ENCODE measurements around the gene CLEC18A.
"Not testable (repeated sequence)": the region's sequence is repeated elsewhere in the genome, so short reads cannot be mapped to it uniquely, and the experiment has no call there.

Gene CLEC18A

GRCh38 chr16:69931631-69932030 lies 19.5 kb upstream of the CLEC18A start:
- no peak for DNase-seq

DNA sequence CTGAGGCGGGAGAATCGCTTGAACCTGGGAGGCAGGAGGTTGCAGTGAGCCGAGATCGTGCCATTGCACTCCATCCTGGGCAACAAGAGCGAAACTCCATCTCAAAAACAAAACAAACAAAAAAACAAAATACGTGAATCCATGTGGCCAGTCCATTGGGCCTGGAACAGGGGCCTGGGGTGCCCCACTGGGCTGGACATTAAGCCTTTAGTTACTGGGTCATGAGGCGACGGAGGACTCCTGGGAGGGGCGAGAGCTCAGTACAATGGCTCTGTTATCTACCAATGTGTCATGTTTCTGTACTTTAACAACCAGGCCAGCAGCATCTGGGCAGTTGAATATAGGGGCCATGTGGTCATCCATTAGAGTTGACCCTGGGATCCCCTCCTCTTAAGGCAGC lies 18.9 kb upstream of the CLEC18A start:
- DNase-seq = no peak

GRCh38 chr16:69932691-69933392 lies 18.3 kb upstream of the CLEC18A start:
- no peak for DNase-seq

GRCh38 chr16:69934044-69934443 lies 17.1 kb upstream of the CLEC18A start:
- DNase-seq = no peak

DNA sequence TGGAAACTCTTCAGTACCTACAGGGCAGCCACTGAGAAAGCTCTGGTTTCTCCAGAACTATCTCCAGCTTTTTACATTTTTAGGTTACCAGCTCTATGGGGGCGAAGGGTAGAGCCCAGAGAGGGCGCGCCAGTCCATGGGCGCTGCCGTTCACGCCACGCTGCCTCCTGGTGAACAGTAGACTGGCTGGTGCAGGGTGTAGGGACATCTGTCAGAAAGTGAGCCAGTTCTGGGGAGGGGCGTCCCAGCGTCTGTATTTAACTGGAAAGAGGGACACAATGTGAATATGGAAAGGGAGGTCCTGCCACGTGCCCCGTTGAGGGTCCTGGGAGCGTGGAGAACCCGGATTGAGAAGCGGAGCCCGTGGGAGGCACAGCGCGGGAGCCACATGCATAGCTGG lies 16.4 kb upstream of the CLEC18A start:
- DNase-seq = no peak

GRCh38 chr16:69935278-69935711 lies 15.8 kb upstream of the CLEC18A start:
- no peak for DNase-seq

GRCh38 chr16:69935740-69936139 lies 15.4 kb upstream of the CLEC18A start:
- DNase-seq = no peak

GRCh38 chr16:69936252-69936651 lies 14.9 kb upstream of the CLEC18A start:
- DNase-seq = no peak

- no peak for DNase-seq
These were observed 14.4 kb upstream of the CLEC18A start for GRCh38 chr16:69936751-69937211.

GRCh38 chr16:69937465-69937951 lies 13.6 kb upstream of the CLEC18A start:
- DNase-seq = no peak

- no peak for DNase-seq
These were observed 11.9 kb upstream of the CLEC18A start for GRCh38 chr16:69938981-69939820.

- DNase-seq = no peak
These were observed 11.1 kb upstream of the CLEC18A start for GRCh38 chr16:69939821-69940585.

- no peak for DNase-seq
These were observed 10.5 kb upstream of the CLEC18A start for GRCh38 chr16:69940676-69941075.

GRCh38 chr16:69941251-69942098 lies 9.7 kb upstream of the CLEC18A start:
- no peak for DNase-seq

GRCh38 chr16:69942099-69942491 lies 9.0 kb upstream of the CLEC18A start:
- DNase-seq = no peak

- DNase-seq = no peak
These were observed 8.4 kb upstream of the CLEC18A start for GRCh38 chr16:69942627-69943170.

GRCh38 chr16:69943241-69944036 lies 7.7 kb upstream of the CLEC18A start:
- DNase-seq = not testable (repeated sequence)

- DNase-seq = not testable (repeated sequence)
These were observed 723 bp upstream of the CLEC18A start for GRCh38 chr16:69950411-69950810.

DNA sequence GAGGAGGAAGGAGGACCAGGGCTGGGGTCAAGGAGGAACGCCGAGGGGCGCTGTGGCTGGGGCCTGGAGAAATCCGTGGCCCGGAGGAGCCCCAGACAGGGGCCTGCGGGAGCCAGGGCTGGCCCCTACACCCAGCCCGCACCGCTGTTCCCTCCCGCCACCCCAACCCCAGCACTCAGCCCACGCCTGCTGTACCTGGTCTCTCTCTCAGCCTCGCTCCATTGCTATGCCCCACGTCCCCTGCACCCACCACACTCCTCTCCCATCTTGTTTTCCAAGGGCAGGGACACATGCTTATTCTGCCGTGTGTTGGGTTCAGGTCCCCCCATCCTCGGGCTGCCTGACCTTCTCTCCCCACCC lies 518 bp downstream of the CLEC18A start:
- not testable (repeated sequence) for DNase-seq

DNA sequence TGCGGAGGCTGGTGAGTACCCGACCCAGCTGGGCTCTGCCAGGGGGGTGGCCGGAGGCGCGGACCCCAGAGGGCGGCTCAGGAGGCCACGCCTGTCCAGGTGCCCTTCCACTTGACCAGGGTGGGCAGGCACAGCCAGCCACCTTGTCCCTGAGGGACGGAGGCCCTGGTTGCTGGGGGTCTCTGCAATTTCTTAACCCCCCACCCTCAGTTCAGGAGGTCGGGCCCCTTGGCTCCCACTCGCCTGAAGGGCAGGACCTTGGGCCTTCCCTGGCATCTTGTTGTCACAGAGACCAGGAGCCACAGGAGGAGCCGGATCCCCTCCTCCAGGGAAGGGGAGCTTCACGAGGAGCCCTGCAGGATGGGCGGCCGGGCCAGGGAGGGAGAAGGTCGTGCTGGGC lies 982 bp downstream of the CLEC18A start:
- not testable (repeated sequence) for DNase-seq
